Glutamatergic neuron (in vitro differentiated cells): ENCODE data around the gene ACTR1A. TPM values are rescaled to one million over a fixed set of nuclear protein-coding genes. Genes with fewer than 3 reads are reported as not detected.

ENCODE experiments used
- DNase-seq: peaks from one replicate; pipeline ENCODE4 v3.0.0; 2022
- H3K27ac Mint-ChIP-seq: one replicate; pipeline ENCODE4 v1.8.0; 2020; ENCODE audit warnings: mild to moderate bottlenecking, mixed read lengths, inconsistent platforms; ENCODE audit not compliant: unreplicated experiment
- H3K27me3 Mint-ChIP-seq: one replicate; pipeline ENCODE4 v1.8.0; 2020; ENCODE audit warnings: mild to moderate bottlenecking, moderate library complexity, mixed read lengths, inconsistent platforms; ENCODE audit not compliant: unreplicated experiment
- H3K36me3 Mint-ChIP-seq: one replicate; pipeline ENCODE4 v1.8.0; 2020; ENCODE audit warnings: mild to moderate bottlenecking, mixed read lengths, inconsistent platforms; ENCODE audit not compliant: unreplicated experiment
- H3K4me1 Mint-ChIP-seq: one replicate; pipeline ENCODE4 v1.8.0; 2020; ENCODE audit warnings: mild to moderate bottlenecking, low read depth, mixed read lengths, inconsistent platforms; ENCODE audit not compliant: unreplicated experiment
- H3K4me3 Mint-ChIP-seq: one replicate; pipeline ENCODE4 v1.8.0; 2020; ENCODE audit warnings: mild to moderate bottlenecking, mixed read lengths, inconsistent platforms; ENCODE audit not compliant: unreplicated experiment
- H3K9me3 Mint-ChIP-seq: one replicate; pipeline ENCODE4 v1.8.0; 2020; ENCODE audit warnings: mild to moderate bottlenecking, moderate library complexity, mixed read lengths, inconsistent platforms; ENCODE audit not compliant: unreplicated experiment
- CTCF ChIP-seq: fragments of 200-600 bp; sonication (generic); IDR thresholded peaks from one replicate; pipeline ENCODE4 v1.5.0; 2021; ENCODE audit not compliant: partially characterized antibody, unreplicated experiment
- microRNA-seq: library from miRNA; unstranded; fragments of <30 nt; microRNA quantifications from one replicate; pipeline ENCODE4, GENCODE V29; 2020; ENCODE audit not compliant: unreplicated experiment
- total RNA-seq: library from RNA; stranded (reverse); fragmentation: NEBNext Ultra II Directional; extraction: Animal tissue kit (Norgen Biotek cat#: 25700); gene quantifications from one replicate; pipeline ENCODE4 v1.2.1, GENCODE V29; 2021; ENCODE audit not compliant: unreplicated experiment

ACTR1A gene
- total RNA-seq, 1 donor from 2014 or later = 250 TPM

GRCh38 chr10:102432162-102432950 lies 70.2 kb downstream of the ACTR1A start, which contains the start of gene CUEDC2:
TSS of gene CUEDC2 (minus strand) at chr10:102432574. CDS start at chr10:102425188, 7,386 bp downstream.
- Mint-ChIP-seq H3K36me3 (no peaks in the 10 kb centered on the region), H3K27me3 (peaks cover 15% of the 10 kb centered on the region), H3K4me3 (peak within 1 kb of the TSS; percentile 98), H3K27ac (peak within 1 kb of the TSS; percentile 97), H3K9me3 (peaks cover 7% of the 10 kb centered on the region), H3K4me1 (peaks cover 8% of the 10 kb centered on the region)
- DNase-seq = peak; percentile 98
- no peak for TF ChIP-seq CTCF

GRCh38 chr10:102431452-102432124 lies 70.9 kb downstream of the ACTR1A start:
- peak overlapping the region; percentile 97 for H3K27ac Mint-ChIP-seq
- H3K36me3 Mint-ChIP-seq = no peaks in the 10 kb centered on the region
- no peak for DNase-seq
- H3K27me3 Mint-ChIP-seq = peaks cover 13% of the 10 kb centered on the region
- peaks cover 7% of the 10 kb centered on the region for H3K9me3 Mint-ChIP-seq
- peak overlapping the region; percentile 98 for H3K4me3 Mint-ChIP-seq
- H3K4me1 Mint-ChIP-seq = peaks cover 8% of the 10 kb centered on the region
- no peak for TF ChIP-seq CTCF

- Mint-ChIP-seq H3K27me3 (peaks cover 5% of the 10 kb centered on the region), H3K4me3 (no peak overlapping the region), H3K36me3 (no peaks in the 10 kb centered on the region), H3K4me1 (peaks cover 8% of the 10 kb centered on the region), H3K27ac (no peak overlapping the region), H3K9me3 (peaks cover 4% of the 10 kb centered on the region)
- no peak for DNase-seq
- no peak for TF ChIP-seq CTCF
These were observed 73.0 kb downstream of the ACTR1A start for GRCh38 chr10:102429468-102429867.

Small RNA genes within 50 kb of the gene (microRNA-seq; reads per million reads assigned to microRNA genes)
- gene MIR146B = 84.9 reads per million, percentile 72 among the genes with 10 or more reads in this experiment

Other genes with a start within 250 kb of the ACTR1A start
- gene NFKB2, start 107.0 kb downstream of the ACTR1A start, total RNA-seq = 7.5 TPM
- 88.5 TPM for gene PSD, start 83.9 kb downstream of the ACTR1A start, total RNA-seq
- 23.4 TPM for gene FBXL15, start 81.9 kb downstream of the ACTR1A start, total RNA-seq
- 104 TPM for gene CUEDC2, start 70.1 kb downstream of the ACTR1A start, total RNA-seq
- gene C10orf95, start 51.2 kb downstream of the ACTR1A start, total RNA-seq = not detected
- gene SUFU, start 1.3 kb upstream of the ACTR1A start, total RNA-seq = 19.9 TPM
- 74.8 TPM for gene TRIM8, start 141.8 kb upstream of the ACTR1A start, total RNA-seq
- 20.3 TPM for gene ARL3, start 211.7 kb upstream of the ACTR1A start, total RNA-seq
- 5.4 TPM for gene SFXN2, start 211.9 kb upstream of the ACTR1A start, total RNA-seq
- 29.6 TPM for gene WBP1L, start 241.2 kb upstream of the ACTR1A start, total RNA-seq